VCaP (cell line): ENCODE results near the gene PTPN21.

Experiments
- H3K27ac ChIP-seq: fragments of 450-650 bp; 2 replicates; pipeline ENCODE4 v1.5.1; 2017
- TF ChIP-seq, protein P1 (sequence below): fragments of 450-650 bp; conservative IDR thresholded peaks from 2 replicates; pipeline ENCODE4 v1.5.1; 2017; ENCODE audit warnings: mild to moderate bottlenecking, moderate library complexity

The PTPN21 gene

GRCh38 chr14:88551980-88552431 is 2.8 kb downstream of the PTPN21 start:
- H3K27ac ChIP-seq, result peak overlapping the region; percentile 96
- TF ChIP-seq, protein P1, sequence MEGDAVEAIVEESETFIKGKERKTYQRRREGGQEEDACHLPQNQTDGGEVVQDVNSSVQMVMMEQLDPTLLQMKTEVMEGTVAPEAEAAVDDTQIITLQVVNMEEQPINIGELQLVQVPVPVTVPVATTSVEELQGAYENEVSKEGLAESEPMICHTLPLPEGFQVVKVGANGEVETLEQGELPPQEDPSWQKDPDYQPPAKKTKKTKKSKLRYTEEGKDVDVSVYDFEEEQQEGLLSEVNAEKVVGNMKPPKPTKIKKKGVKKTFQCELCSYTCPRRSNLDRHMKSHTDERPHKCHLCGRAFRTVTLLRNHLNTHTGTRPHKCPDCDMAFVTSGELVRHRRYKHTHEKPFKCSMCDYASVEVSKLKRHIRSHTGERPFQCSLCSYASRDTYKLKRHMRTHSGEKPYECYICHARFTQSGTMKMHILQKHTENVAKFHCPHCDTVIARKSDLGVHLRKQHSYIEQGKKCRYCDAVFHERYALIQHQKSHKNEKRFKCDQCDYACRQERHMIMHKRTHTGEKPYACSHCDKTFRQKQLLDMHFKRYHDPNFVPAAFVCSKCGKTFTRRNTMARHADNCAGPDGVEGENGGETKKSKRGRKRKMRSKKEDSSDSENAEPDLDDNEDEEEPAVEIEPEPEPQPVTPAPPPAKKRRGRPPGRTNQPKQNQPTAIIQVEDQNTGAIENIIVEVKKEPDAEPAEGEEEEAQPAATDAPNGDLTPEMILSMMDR, result no peak

GRCh38 chr14:88551094-88551870 is 3.5 kb downstream of the PTPN21 start:
- H3K27ac ChIP-seq, result peak overlapping the region; percentile 96
- TF ChIP-seq, protein P1, result peak; percentile 11; the same call in 1 of the 2 replicates

DNA sequence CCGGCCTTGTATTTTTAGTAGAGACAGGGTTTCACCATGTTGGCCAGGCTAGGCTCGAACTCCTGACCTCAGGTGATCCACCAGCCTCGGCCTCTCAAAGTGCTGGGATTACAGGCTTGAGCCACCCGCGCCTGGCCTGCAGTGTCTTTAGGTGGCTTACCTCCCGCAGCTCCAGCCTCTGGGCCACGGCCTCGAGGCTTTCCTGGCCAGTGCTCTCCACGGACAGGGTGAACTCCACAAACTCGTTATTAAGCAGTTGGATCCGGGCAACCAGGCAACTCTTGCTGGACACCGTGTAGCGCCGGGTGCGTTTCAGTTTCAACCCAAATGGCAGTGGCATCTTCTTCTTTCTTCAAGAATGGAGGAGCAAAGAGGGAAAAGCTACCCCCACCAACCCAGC is 4.7 kb downstream of the PTPN21 start:
- TF ChIP-seq, protein P1, result no peak
- no peak overlapping the region for H3K27ac ChIP-seq

GRCh38 chr14:88547386-88547780 is 7.4 kb downstream of the PTPN21 start:
- H3K27ac ChIP-seq, result no peak overlapping the region
- TF ChIP-seq, protein P1, result no peak

- H3K27ac ChIP-seq, result no peak overlapping the region
- TF ChIP-seq, protein P1, result no peak
These were observed 8.0 kb downstream of the PTPN21 start for GRCh38 chr14:88546621-88547385.

GRCh38 chr14:88545256-88545655 is 9.6 kb downstream of the PTPN21 start:
- TF ChIP-seq, protein P1, result no peak
- H3K27ac ChIP-seq, result no peak overlapping the region
